ENCODE results near the gene HCST.
"Not testable (repeated sequence)": the region's sequence is repeated elsewhere in the genome, so short reads cannot be mapped to it uniquely, and the experiment has no call there.

Gene HCST

DNA sequence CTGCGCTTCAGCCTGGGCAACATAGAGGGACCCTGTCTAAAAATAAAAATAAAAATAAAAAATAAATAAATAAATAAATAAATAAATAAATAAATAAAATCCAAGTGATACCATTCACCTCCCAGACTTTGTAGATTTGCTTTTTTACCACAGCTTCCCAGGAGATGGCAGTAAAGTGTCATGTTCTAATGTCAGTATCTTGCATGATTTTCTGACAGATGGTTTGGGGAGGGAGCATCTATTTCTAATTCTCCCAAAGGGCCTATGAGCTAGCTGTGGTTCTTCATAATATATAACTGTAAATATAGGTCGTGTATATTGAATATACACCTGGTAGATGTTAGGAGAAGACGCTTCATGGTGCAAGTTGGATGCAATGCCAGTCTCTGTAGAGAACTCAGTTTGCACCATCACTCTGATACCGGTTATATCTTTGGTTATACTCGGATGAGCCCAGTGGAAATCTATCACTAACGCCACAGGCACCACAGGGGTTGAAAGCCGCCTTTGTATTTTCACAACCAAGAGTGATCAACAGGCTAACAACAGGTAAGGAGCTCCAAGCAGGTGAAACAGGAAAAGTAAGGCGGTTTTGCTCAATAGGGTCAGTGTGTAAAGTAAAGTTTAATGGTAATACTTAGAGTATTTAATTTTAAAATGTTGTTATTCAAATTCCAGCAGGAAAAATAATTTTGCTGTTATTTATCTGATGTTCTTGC lies 20.1 kb upstream of the HCST start:
- no peak for DNase-seq

DNA sequence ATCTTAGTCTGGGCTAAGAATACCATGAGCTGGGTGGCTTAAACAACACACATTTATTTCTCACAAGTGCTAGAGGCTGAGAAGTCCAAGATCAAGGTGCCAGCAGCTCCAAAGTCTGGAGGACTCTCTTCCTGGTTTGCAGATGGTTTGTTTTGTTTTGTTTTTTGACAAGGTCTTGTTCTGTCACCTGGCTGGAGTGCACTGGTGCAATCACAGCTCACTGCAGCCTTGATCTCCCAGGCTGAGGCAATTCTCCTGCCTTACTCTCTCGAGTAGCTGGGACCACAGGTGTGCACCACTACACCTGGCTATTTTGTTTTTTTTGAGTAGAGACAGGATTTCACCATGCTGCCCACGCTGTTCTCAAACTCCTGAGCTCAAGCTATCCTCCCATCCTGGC lies 18.4 kb upstream of the HCST start:
- no peak for DNase-seq

DNA sequence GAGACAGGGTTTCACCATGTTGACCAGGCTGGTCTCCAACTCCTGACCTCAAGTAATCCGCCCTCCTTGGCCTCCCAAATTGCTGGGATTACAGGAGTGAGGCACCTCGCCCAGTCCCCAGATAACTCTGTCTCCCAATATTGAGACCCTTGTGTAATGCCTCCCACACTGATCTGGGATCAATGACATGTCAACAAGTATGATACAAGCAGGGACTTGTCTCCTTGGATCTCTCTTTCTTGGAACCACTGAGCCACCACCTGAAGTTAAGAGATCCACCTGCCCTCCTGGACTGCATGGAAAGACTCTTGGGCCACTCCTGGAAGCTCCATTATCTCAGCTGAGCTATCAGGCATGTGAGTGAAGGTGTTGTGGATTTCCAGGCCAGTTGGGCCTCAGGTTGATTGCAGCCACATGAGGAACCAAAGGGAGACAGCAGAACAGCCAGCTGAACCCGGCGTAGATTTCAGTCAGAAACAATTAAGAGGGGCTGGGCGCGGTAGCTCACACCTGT lies 17.0 kb upstream of the HCST start:
- no peak for DNase-seq

DNA sequence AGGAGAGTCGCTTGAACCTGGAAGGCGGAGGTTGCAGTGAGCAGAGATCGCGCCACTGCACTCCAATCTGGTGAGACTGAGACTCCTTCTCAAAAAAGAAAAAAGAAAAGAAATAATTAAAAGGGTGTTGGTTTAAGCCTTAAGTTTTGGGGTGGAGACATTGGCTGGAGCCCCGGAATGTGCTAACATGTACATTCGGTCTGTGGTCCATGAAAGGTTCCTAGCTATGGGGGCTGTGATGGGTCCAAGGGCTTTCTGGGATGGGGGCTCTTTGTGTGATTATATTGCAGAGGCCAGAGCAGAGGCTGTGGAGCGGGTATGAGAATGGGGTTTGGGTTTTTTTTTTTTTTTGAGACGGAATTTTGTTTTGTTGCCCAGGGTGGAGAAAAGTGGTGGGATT lies 16.4 kb upstream of the HCST start:
- DNase-seq, result no peak

DNA sequence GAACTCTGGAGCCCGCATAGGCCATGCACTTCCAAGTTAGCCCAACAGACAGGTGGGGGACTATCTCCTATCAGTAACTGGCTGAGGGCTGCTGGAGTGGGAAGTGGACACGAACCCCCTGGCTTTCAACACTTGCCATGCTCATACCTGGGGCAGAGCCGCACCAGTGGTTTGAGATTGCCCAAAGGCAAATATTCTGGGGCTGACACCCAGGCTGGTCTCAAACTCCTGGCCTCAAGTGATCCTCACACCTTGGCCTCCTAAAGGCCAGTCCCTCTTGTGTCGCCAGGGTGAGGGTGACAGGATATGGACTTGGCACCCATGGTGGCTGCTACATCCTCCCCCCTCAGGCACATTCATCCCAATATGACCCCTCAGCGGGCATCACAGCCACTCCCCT lies 15.1 kb upstream of the HCST start:
- DNase-seq, result no peak

DNA sequence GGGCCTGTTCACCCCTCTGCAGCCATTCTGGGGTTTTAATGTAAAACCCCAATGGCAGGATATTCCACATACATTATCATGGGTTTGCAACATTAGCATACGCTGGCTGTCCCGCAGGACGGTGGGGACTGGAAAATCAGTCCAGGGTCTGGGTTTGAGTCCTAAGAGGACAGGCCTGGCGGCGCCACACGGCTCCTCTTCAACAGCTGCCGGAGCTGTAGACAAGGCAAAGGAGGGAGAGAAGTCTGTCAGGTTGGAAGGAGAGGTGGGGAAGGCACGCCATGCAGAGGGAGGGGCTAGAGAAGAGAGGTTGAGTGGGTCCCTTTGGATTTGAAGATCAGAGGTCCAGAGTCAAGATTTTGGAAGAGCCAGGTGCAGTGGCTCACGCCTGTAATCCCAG lies 13.9 kb upstream of the HCST start:
- no peak for DNase-seq

DNA sequence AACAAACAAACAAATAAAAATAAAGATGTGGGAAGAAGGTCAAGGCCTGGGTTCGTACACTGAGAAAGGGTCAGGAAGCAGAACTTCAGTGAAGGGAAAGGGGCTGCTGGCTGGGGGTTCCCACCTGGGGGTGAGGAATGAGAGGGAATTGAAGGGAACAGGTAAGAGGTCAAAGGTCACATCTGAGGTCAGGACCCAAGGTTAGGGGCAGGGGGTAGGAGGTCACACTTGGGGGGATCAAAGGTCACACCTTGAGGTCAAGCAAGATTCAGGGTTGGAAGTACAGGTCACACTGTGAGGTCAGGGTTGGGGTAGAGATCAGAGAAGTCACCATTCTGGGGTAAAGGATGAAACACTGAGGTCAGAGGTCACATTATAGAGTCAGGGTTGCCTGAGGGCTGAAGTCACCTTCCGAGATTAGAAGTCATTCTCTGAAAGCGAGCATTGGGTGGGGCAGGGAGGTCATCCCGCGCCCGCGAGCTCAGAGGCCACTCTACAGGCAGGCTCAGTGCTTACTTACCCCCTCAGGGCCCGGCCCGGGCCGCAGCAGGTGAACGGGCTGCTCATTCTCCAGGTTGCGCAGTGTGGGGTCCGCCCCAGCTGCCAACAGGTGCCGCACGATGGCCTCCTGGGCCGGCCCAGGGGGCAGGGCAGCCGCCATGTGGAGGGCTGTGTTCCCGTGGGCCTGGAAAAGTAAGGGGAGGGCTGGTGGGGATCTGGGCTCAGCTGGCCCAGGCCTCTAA lies 12.8 kb upstream of the HCST start:
- DNase-seq, result no peak

DNA sequence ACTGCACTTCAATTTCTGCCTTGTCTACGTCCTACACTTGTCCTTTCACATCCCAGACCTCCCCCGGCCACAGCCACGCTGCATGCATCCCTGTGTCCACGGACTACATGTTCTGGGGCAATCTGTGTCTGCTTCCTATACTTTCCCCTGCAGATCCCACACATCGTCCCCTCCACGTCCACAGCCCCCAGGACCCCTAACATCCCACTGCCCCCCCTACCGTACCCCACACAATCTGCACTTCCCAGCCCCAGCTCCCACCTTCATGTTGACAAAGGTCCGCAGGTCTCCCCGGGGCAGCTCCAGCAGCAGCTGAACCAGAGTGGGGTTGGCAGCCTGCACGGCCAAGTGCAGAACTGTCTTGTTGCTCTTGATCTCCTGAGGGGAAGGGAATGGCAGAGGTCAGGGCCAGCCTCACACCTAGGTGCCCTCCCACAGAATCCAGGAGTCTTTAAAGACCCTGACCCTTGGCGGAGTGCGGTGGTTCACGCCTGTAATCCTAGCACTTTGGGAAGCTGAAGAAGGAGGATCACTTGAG lies 12.1 kb upstream of the HCST start:
- no peak for DNase-seq

DNA sequence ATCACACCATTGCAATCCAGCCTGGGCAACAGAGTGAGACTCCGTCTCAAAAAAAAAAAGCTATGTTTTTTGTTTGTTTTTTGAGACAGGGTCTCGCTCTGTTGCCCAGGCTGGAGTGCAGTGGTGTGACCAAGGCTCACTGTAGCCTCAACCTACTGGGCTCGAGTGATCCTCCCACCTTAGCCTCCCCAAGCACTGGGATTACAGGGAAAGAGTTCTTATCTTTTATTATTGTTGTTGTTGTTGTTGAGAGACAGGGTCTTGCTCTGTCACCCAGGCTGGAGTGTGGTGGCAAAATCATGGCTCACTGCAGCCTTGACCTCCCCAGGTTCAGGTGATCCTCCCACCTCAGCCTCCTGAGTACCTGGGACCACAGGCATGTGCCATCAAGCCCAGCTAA lies 10.5 kb upstream of the HCST start:
- not testable (repeated sequence) for DNase-seq

DNA sequence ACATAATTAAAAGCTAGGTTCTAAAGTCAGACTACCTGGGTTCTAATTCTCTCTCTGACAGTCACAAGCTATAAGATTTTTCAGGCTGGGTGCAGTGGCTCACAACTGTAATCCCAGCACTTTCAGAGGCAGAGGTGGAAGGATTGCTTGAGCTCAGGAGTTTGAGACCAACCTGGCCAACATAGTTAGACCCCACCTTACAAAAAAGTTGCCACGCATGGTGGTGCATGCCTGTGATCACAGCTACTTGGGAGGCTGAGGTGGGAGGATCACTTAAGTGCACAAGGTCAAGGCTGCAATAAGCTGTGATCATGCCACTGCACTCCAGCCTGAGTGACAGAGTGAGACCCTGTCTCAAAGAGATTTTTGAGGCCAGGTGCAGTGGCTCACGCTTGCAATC lies 8.0 kb upstream of the HCST start:
- no peak for DNase-seq

DNA sequence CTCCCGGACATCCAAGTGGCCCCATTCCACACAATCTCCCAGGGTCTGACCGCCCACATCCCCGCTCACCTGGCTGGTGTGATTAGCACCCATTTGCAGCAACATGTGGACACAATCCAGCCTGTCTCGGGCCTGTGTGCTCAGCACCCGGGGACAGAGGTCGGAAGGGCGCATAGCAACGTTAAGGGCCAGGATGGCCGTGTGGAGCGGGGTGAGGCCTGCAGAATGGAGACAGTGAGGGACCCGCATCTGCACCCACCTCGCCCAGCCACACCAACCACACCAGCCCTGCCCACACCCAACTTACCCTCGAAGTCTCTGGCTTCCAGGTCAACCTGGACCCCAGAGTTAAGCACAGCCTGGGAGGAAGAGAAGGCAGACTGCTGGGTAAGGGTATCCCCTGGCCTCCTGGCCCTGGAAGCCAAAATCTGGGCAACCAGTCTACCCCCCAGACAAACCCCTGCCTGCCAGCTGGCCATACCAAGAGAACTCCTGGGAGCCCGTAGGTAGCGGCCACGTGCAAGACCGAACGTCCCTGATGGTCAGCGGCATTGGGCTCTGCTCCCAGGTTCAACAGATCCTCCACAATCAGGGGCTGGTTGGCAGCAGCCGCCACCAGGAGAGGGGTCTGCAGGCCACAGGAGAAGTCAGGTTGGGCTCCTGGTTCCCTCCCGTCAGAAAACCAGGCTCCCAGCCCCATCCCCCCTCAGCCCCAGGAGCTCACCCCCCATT lies 6.3 kb upstream of the HCST start:
- DNase-seq, result no peak

DNA sequence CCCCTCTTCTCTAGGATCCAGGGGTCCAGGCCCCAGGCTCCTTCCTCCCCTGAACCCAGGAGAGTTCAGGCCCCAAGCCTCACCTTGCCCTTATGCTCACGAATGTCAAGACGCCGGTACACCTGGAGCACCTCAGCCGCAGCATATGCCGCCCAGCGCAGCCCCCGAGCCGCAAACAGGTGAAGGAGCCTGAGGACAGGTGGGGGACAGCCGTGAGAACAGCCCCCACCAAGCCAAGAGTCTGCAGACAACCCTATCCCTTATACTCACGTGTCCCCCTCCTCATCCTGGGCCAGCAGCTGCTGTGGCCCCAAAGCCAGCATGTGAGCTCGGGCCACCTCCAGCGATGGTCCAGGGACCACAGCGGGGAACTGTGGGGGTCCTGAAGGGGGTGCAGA lies 5.7 kb upstream of the HCST start:
- DNase-seq, result no peak

DNA sequence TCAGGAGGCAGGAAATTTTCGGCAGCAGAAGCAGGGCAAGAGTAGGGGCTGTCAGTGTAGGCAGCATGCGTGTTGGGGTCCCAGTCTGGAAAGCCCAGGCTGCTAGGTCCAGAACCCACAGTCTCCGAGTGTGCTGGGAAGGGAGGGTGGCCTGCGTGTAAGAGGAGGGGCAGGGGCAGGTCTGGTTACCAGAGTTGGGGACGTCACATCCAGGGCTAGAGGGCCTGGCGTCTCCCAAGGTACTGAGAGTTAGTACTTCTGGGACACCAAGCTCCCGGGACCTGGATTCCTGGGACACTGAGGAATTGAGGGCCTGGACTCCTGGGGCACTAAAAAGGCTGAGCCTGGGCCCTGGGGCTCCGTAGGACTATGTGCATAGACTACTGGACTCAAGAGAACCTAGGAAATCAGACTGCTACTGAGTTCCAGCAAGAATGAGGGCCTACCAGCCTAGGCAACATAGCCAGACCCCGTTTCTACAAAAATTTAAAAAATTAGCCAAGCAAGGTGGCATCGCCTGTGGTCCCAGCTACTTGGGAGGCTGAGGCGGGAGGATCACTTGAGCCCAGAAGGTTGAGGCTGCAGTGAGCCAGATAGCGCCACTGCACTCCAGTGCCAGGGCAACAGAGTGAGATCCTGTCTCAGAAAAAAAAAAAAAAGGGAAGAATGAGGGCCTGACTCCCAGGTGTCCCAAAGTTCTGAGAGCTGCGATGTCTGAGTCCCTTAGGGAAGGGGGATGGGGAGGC lies 4.5 kb upstream of the HCST start:
- DNase-seq, result no peak

DNA sequence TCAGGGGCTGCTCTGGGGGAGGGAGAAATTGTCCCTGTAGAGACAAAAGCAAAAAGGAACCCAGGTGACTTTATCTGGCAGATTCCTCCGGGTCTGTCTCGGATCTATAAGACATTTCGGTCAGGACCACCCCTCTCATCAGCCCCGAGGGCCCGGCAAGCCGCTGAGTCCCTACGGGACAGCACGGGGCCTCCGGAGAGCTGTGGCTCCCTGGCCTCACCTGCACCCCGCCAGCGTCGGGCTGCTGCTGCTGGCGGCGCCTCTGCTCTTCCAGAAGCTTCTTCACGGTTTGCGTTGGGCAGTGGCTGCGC lies 3.9 kb upstream of the HCST start:
- DNase-seq, result no peak

DNA sequence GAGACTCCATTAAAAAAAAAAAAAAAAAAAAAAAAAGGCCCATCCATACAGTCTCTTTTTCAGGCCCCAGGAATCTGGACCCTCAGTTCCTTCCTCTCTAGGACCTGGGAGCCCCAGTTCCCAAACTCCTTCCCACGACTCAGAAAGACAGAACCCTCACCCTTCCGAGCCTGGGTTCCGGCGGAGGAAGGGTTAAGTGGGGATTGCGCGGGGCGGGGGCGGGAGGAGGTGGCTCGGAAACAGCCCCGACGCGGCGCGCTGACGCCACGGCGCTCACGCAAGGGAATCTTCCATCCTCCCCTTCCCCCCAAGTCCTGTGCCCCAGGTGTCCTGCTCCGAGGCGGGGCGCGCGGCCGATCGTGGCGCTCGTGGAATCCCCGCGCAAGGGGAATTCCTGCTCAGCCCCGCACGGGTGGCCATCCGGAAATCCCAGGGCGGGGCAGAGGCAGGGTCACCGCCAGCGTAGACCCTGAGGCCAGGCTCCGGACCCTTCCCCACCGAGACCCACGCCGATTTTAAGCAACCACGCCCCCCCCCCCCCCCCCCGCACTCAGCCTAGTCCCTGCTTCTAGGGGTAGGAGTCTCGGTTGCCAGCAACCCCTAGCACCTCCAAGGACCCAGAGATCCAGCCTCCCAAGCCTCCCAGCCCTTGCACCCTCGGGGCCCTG lies 2.6 kb upstream of the HCST start:
- DNase-seq, result peak; percentile 75

DNA sequence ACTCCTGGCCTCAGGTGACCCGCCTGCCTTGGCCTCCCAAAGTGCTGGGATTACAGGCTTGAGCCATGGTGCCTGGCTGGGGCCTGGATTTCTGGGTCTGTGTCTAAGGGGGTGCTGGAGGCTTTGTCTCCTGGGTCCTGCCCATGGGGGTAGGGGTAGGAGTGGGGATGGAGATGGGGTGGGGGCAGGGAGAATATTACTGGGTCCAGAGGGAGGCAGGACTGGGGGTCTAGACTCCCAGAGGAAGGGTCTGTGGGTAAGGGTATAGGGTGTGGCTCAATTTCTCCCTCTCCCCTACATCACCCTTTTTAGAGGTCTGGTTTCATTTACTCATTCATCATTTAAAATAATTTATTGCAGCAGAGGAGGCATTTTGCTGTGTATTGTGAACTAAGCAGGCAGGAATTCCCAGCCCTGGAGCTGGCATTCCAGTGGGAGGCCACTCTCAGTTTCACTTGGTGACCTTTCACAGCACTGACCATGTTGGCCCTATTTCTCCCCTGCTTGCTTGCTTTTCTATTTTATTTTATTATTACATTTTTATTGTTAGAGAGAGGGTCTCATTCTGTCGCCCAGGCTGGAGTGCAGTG lies 1.2 kb upstream of the HCST start:
- DNase-seq, result no peak

DNA sequence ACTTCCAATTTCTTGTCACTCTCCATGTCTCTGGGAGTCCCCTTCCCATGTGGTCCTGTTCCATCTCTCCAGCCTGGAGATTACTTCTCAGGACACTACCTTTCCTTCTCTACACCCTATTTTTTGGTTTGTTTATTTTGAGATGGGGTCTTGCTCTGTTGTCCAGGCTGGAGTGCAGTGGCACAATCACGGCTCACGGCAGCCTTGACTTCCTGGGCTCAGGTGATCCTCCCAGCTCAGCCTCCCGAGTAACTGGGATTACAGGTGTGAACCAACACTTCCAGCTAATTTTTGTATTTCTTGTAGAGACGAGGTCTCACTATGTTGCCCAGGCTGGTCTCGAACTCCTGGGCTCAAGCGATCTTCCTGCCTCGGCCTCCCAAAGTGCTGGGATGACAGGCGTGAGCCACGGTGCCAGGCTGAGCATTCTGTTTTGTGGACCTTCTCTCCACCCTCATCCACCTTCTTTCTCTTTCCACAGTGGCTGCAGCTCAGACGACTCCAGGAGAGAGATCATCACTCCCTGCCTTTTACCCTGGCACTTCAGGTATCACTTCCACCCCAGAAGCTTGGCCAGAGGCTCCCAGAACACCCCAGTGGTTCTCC lies 644 bp downstream of the HCST start:
- no peak for DNase-seq

DNA sequence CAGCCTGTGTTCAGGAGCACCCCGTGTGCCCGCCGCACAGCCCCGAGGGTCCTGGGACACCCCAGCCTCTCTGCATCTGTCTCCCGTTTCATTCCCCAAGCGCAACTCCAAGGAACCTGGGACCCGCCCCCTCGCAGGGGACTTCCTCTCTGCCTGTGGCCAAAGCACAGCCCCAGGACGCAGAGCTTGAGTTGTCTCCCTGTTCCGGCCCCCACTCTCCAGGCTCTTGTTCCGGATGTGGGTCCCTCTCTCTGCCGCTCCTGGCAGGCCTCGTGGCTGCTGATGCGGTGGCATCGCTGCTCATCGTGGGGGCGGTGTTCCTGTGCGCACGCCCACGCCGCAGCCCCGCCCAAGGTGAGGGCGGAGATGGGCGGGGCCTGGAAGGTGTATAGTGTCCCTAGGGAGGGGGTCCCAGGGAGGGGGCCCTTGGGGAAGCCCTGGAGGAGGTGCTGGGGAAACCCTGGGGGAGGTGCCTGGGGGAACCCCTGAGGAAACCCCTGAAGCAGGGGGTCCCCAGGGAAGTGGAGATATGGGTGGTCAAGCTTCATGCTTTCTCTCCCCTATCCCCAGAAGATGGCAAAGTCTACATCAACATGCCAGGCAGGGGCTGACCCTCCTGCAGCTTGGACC lies 1.3 kb downstream of the HCST start:
- DNase-seq, result peak; percentile 90

DNA sequence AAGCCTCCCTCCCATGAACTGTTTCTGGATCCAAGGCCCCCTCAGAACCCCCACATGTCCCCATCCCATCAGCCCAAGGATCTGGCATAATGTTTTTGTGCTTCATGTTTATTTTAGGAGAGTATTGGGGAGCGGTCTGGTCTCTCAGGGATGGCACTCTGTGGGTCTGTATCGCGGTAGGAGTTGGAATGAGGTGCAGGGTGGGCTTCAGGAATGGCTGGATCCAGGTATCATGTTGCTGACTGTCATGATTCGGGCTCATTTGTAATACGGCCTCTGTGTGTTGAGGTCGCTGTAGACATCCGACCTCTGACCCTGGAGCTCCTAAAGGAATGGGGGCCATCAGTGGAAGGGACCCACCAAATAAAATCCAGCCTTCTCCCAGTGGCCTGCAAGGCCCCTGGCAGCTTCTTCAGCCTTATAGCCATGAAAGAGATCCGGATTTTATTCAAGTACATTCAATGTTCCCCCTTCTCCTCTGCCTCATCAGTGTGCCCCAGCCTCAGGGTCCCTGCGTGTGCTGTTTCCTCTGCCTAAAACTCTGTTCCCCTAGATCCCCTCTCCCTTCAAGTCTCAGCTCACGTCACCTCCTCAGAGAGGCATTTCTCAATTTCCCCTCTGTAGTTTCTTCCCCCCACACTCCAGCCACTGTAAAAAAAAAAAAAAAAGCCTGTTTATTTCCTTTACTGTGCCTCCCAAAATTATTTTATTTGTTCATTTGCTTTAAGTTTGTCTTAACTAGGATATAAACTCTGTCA lies 2.2 kb downstream of the HCST start:
- no peak for DNase-seq

DNA sequence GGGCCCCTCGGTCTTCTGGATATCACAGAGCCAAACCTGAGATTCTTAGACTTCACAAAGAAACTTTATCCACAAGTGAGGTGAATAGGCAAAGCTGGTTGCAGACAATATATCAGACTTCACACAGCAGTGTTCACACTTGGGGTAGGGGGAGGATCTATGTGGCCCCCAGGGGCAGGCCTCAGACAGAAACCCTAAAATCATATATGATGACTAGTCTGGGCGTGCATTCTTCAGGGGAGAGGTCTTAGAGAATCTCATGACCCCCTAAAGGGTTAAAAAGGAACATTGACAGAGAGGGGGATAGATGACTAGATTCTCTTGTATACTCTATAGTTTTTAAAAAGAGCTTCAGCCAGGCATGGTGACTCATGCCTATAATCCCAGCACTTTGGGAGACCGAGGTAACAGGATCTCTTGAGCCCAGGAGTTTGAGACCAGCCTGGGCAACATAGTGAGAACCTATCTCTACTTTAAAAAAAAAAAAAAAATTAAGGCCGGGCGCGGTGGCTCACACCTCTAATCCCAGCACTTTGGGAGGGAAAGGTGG lies 2.9 kb downstream of the HCST start:
- no peak for DNase-seq

All from islet precursor cell (in vitro differentiated cells).